PC-9 (cell line): ENCODE measurements around the gene ALK. TPM values are rescaled to one million over a fixed set of nuclear protein-coding genes. Genes with fewer than 3 reads are reported as not detected.

Experiments used
- BruUV-seq: library from RNA; stranded (reverse); fragments of 400-500 nt; replicated peaks from 2 replicates; lab custom pipeline; 2021; lab: Mats Ljungman, UMichigan
- CTCF ChIA-PET: fragments of 300-600 bp; sonication (Branson Sonifier 250); formaldehyde crosslinking; loops from one replicate; lab custom pipeline; 2022; ENCODE audit warnings: antibody characterized with exemption; lab: Charles Lee
- POLR2A ChIA-PET: fragments of 300-600 bp; sonication (Branson Sonifier 250); formaldehyde crosslinking; loops from one replicate; lab custom pipeline; 2022; ENCODE audit warnings: antibody characterized with exemption; ENCODE audit not compliant: unreplicated experiment; lab: Charles Lee
- DNase-seq, 2 experiments: peaks; one replicate each; pipeline versions ENCODE4 v3.0.0 to v3.0.0-alpha.2; 2015 to 2022; ENCODE audit warnings: mixed read lengths in 1 of 2
- H2AFZ ChIP-seq: fragments of 200-600 bp; sonication (generic); 2 replicates; pipeline ENCODE4 v1.8.1; 2017; ENCODE audit warnings: antibody characterized with exemption
- H3F3A ChIP-seq: fragments of 200-600 bp; sonication (generic); 2 replicates; pipeline ENCODE4 v1.8.1; 2017; ENCODE audit warnings: antibody characterized with exemption, mild to moderate bottlenecking, low read depth; ENCODE audit not compliant: insufficient read depth
- H3K27ac ChIP-seq: fragments of 200-600 bp; sonication (generic); 2 replicates; pipeline ENCODE4 v1.6.1; 2016; ENCODE audit warnings: mixed run types
- H3K27me3 ChIP-seq: fragments of 200-600 bp; sonication (generic); 2 replicates; pipeline ENCODE4 v1.6.1; 2016; ENCODE audit warnings: low read depth, mixed run types; ENCODE audit not compliant: insufficient read depth
- H3K36me3 ChIP-seq: fragments of 200-600 bp; sonication (generic); 2 replicates; pipeline ENCODE4 v1.6.1; 2016; ENCODE audit warnings: low read depth, mixed run types
- H3K4me1 ChIP-seq: fragments of 200-600 bp; sonication (generic); replicated peaks from 2 replicates; pipeline ENCODE4 v1.6.1; 2016; ENCODE audit warnings: mixed run types; ENCODE audit not compliant: insufficient read depth
- H3K4me2 ChIP-seq: fragments of 200-600 bp; sonication (generic); 2 replicates; pipeline ENCODE4 v1.6.1; 2017; ENCODE audit warnings: mixed run types
- H3K4me3 ChIP-seq: fragments of 200-600 bp; sonication (generic); 2 replicates; pipeline ENCODE4 v1.6.1; 2016; ENCODE audit warnings: mixed run types
- H3K79me2 ChIP-seq: fragments of 200-600 bp; sonication (generic); 2 replicates; pipeline ENCODE4 v1.6.1; 2017; ENCODE audit warnings: low read depth, mixed run types
- H3K9me2 ChIP-seq: fragments of 200-600 bp; sonication (generic); 2 replicates; pipeline ENCODE4 v1.8.1; 2017; ENCODE audit warnings: mild to moderate bottlenecking; ENCODE audit not compliant: insufficient read depth
- H3K9me3 ChIP-seq: fragments of 200-600 bp; sonication (generic); 2 replicates; pipeline ENCODE4 v1.8.1; 2016; ENCODE audit warnings: low read depth; ENCODE audit not compliant: insufficient read depth
- H4K20me1 ChIP-seq: fragments of 200-600 bp; sonication (generic); 2 replicates; pipeline ENCODE4 v1.8.1; 2017; ENCODE audit not compliant: insufficient read depth
- EZH2 ChIP-seq: fragments of 200-600 bp; sonication (generic); IDR thresholded peaks from 2 replicates; pipeline ENCODE4 v1.8.0; 2017; ENCODE audit warnings: antibody characterized with exemption, low read depth
- intact Hi-C: fragments of 100-400 bp; cut with micrococcal nuclease; formaldehyde crosslinking; loops from one replicate; pipeline ENCODE4 v1.10.0; 2022; ENCODE audit not compliant: unreplicated experiment
- total RNA-seq: library from RNA; stranded (reverse); gene quantifications from 2 replicates; pipeline ENCODE4 v1.2.3, GENCODE V29; 2021
- TF ChIP-seq, protein P1 (sequence below): fragments of 200-600 bp; sonication (generic); conservative IDR thresholded peaks from 2 replicates; pipeline ENCODE4 v1.6.1; 2017; ENCODE audit warnings: mixed run types, antibody characterized with exemption, mild to moderate bottlenecking, moderate library complexity

ALK gene
- total RNA-seq, 1 experiment from 2014 or later, result not detected

DNA sequence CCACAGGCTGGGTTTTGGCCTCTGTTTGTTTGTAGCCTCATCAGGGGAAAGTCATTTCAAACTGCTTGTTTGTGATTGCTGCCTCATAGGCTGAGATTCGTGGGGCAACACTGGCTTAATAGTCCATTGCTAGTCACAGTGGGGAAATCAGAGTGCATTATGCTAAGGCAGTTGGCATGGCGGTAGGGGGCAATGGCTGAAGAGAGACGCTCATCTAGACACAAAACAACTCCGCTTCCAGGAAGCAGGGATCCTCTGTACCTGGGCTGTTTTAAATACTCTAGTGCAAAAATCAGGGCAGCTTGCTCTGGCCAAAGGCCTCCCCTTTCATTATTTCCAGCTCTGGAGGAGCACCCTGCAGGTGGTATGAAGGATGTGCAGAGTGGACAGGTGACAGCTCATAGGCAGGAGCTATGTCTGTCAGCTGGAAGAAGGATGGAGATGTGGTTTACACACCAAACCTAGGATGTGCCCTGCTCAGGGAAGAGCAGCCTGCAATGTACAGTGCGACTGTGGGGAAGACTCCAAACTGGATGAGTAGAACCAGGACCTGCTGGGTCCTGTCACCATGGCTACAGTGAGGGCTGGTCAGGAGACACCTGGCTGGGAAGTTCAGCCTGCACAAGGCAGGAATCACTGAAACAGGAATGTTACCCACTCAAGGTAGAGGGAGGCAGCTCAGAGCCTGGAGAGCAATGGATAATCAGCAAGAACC is 571.9 kb downstream of the ALK start:
- H4K20me1 ChIP-seq, result no peaks in the 10 kb centered on the region
- ChIA-PET POLR2A (no interaction called here), CTCF (no interaction called here)
- no peak for DNase-seq
- no peaks in the 10 kb centered on the region for H3K79me2 ChIP-seq
- intact Hi-C loops, result no loop called here
- H3K4me3 ChIP-seq, result no peak overlapping the region
- H2AFZ ChIP-seq, result no peak overlapping the region
- peaks cover 87% of the 10 kb centered on the region for H3K27me3 ChIP-seq
- no peaks in the 10 kb centered on the region for H3K4me1 ChIP-seq
- no peaks in the 10 kb centered on the region for H3K36me3 ChIP-seq
- no peaks in the 10 kb centered on the region for H3F3A ChIP-seq
- H3K9me2 ChIP-seq, result no peaks in the 10 kb centered on the region
- TF ChIP-seq EZH2, result no peak
- TF ChIP-seq, protein P1, sequence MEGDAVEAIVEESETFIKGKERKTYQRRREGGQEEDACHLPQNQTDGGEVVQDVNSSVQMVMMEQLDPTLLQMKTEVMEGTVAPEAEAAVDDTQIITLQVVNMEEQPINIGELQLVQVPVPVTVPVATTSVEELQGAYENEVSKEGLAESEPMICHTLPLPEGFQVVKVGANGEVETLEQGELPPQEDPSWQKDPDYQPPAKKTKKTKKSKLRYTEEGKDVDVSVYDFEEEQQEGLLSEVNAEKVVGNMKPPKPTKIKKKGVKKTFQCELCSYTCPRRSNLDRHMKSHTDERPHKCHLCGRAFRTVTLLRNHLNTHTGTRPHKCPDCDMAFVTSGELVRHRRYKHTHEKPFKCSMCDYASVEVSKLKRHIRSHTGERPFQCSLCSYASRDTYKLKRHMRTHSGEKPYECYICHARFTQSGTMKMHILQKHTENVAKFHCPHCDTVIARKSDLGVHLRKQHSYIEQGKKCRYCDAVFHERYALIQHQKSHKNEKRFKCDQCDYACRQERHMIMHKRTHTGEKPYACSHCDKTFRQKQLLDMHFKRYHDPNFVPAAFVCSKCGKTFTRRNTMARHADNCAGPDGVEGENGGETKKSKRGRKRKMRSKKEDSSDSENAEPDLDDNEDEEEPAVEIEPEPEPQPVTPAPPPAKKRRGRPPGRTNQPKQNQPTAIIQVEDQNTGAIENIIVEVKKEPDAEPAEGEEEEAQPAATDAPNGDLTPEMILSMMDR, result no peak
- no peaks in the 10 kb centered on the region for H3K9me3 ChIP-seq
- no peak overlapping the region for H3K4me2 ChIP-seq
- H3K27ac ChIP-seq, result no peak overlapping the region
- no TSS peak for BruUV-seq

DNA sequence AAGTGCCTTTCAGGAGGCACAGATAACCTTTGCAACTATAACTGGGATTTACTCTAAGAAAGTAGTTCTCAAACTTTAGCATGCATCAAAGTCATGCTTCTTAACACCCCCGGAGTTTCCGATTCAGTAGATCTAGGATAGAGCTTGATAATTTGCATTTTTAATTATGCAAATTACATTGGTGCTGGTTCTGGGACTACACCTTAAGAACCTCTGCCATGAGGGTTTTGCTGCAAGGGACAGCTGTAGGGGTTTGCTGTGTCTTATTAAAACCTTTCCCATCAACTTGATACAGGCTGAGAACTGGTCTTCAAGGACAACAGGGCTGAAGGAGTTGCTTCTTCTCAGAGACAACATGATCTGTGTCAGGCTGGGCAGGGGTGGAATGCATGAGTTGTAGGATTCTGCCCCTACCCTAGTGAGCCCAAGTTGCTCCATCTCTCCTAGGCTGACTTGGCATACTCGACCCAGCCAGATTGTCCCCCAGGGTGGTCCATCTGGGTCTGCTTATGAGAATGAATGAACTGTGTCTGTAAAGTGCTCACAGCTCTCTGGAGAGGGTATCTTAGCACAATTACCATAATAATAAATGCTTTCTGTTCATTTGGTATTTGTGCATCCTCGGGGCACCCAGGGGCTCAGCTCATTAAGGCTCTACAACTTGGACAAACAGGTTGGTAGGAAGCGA is 573.5 kb downstream of the ALK start:
- TF ChIP-seq, protein P1, result no peak
- TF ChIP-seq EZH2, result no peak
- H4K20me1 ChIP-seq, result no peaks in the 10 kb centered on the region
- DNase-seq, result no peak
- H3K9me3 ChIP-seq, result no peaks in the 10 kb centered on the region
- no peak overlapping the region for H3K4me3 ChIP-seq
- no peaks in the 10 kb centered on the region for H3K79me2 ChIP-seq
- no peak overlapping the region for H3K27ac ChIP-seq
- no peak overlapping the region for H3K4me2 ChIP-seq
- intact Hi-C loops, result no loop called here
- no TSS peak for BruUV-seq
- no peaks in the 10 kb centered on the region for H3F3A ChIP-seq
- H3K36me3 ChIP-seq, result no peaks in the 10 kb centered on the region
- no peak overlapping the region for H2AFZ ChIP-seq
- H3K9me2 ChIP-seq, result no peaks in the 10 kb centered on the region
- ChIA-PET POLR2A (no interaction called here), CTCF (no interaction called here)
- H3K4me1 ChIP-seq, result no peaks in the 10 kb centered on the region
- peaks cover 94% of the 10 kb centered on the region for H3K27me3 ChIP-seq

GRCh38 chr2:29345236-29345635 is 576.1 kb downstream of the ALK start:
- BruUV-seq, result no TSS peak
- peaks cover 92% of the 10 kb centered on the region for H3K27me3 ChIP-seq
- TF ChIP-seq, protein P1, result no peak
- no peak for TF ChIP-seq EZH2

More at GRCh38 chr2:29345236-29345635, 576.1 kb downstream of the ALK start:
- H3K79me2 ChIP-seq, result no peaks in the 10 kb centered on the region
- no peaks in the 10 kb centered on the region for H3K36me3 ChIP-seq
- H3K27ac ChIP-seq, result no peak overlapping the region
- no peak overlapping the region for H3K4me2 ChIP-seq
- H3K9me3 ChIP-seq, result no peaks in the 10 kb centered on the region
- intact Hi-C loops, result no loop called here
- no peak for DNase-seq
- ChIA-PET CTCF (no interaction called here), POLR2A (interaction anchor here (1.1 kb wide), 1 partner anchor 11 kb away, joined by 6 read pairs; no protein-coding TSS in a partner anchor)
- H3K4me3 ChIP-seq, result no peak overlapping the region
- H3K9me2 ChIP-seq, result no peaks in the 10 kb centered on the region
- H4K20me1 ChIP-seq, result no peaks in the 10 kb centered on the region
- H2AFZ ChIP-seq, result no peak overlapping the region
- H3K4me1 ChIP-seq, result no peaks in the 10 kb centered on the region
- H3F3A ChIP-seq, result no peaks in the 10 kb centered on the region
